ENCODE results near the gene NDUFS3.

DNA sequence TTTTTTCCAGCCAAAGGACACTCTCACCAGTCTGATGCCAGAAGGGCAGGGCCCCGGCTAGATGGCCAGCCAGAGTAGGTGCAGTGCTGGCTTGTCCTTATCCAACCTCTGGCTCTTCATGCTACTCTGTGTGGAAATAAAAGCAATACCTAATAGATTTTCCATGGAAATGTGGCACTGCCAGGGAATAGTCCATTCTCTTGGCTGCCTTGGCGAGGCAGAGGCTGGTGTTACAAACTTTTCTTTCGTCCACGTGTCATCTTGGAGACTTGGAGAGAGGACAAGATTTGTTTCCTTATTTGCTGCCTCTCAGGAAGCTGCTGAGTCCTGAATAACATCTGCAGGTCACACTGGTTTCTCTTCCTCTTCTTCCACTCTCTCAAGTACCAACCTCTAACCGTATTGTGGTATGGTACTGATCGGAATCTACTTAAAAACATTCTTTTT, 32.5 kb downstream of the NDUFS3 start:
- TF ChIP-seq, protein P1, sequence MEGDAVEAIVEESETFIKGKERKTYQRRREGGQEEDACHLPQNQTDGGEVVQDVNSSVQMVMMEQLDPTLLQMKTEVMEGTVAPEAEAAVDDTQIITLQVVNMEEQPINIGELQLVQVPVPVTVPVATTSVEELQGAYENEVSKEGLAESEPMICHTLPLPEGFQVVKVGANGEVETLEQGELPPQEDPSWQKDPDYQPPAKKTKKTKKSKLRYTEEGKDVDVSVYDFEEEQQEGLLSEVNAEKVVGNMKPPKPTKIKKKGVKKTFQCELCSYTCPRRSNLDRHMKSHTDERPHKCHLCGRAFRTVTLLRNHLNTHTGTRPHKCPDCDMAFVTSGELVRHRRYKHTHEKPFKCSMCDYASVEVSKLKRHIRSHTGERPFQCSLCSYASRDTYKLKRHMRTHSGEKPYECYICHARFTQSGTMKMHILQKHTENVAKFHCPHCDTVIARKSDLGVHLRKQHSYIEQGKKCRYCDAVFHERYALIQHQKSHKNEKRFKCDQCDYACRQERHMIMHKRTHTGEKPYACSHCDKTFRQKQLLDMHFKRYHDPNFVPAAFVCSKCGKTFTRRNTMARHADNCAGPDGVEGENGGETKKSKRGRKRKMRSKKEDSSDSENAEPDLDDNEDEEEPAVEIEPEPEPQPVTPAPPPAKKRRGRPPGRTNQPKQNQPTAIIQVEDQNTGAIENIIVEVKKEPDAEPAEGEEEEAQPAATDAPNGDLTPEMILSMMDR (IDR thresholded peaks at IDR 0.05; ENCODE audit: low read depth, low read length): no peak
- TF ChIP-seq EZH2phosphoT487 (IDR thresholded peaks at IDR 0.05; ENCODE audit: low read depth): no peak
